HepG2 (cell line): ENCODE results near the gene MYH3.

Experiments used
- CEBPB ChIP-seq: IDR thresholded peaks from 2 replicates; pipeline ENCODE4 v1.6.1; 2011; ENCODE audit warnings: low read depth, low read length, improper control_type of control experiment, borderline replicate concordance
- FOSL1 ChIP-seq: sonication (generic); formaldehyde crosslinking; IDR thresholded peaks from 2 replicates; pipeline ENCODE4 v1.9.0; 2021; ENCODE audit warnings: missing genetic modification reagents, borderline replicate concordance
- FOXK2 ChIP-seq: fragments of 450-650 bp; IDR thresholded peaks from 2 replicates; pipeline ENCODE4 v1.6.1; 2016
- SMAD1 ChIP-seq: sonication (generic); formaldehyde crosslinking; IDR thresholded peaks from 2 replicates; pipeline ENCODE4 v1.4.0; 2020; ENCODE audit warnings: missing genetic modification reagents, low read depth, mild to moderate bottlenecking, borderline replicate concordance
- ZNF317 ChIP-seq: sonication (generic); formaldehyde crosslinking; IDR thresholded peaks from 2 replicates; pipeline ENCODE4 v1.5.0; 2020; ENCODE audit warnings: mild to moderate bottlenecking, missing genetic modification reagents
- TF ChIP-seq, protein P1 (sequence below): sonication (generic); formaldehyde crosslinking; IDR thresholded peaks from 2 replicates; pipeline ENCODE4 v1.4.0; 2020; ENCODE audit warnings: missing genetic modification reagents
- TF ChIP-seq, protein P2 (sequence below): sonication (generic); formaldehyde crosslinking; IDR thresholded peaks from 2 replicates; pipeline ENCODE4 v1.9.0; 2022; ENCODE audit warnings: missing genetic modification reagents, mild to moderate bottlenecking, borderline replicate concordance
- TF ChIP-seq, protein P3 (sequence below): sonication (generic); formaldehyde crosslinking; IDR thresholded peaks from 2 replicates; pipeline ENCODE4 v1.4.0; 2020; ENCODE audit warnings: missing genetic modification reagents
- TF ChIP-seq, protein P4 (sequence below): IDR thresholded peaks from 2 replicates; pipeline ENCODE4 v1.6.1; 2016; ENCODE audit warnings: low read depth

DNA sequence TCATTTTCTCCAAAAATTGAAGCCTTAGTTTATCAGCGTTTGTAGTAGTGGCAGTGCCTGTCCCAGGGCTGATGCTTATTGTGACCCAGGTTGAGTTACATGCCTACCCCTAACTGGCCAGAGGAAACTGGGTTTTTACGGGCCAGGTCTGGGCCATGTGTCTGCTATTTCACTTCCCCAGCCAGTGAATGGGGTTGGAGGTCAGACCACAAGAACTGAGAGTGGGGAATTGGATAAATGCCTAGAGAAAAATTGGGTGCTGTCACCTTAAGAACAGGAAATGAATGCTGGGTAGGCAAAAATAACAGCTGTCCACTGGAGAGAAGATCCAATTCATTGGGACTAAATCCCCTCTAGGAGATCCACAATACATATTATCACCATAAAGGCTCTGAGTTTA, 45.5 kb upstream of the MYH3 start:
- no peak for TF ChIP-seq SMAD1 (CRISPR knock-in tag)
- TF ChIP-seq, protein P1, sequence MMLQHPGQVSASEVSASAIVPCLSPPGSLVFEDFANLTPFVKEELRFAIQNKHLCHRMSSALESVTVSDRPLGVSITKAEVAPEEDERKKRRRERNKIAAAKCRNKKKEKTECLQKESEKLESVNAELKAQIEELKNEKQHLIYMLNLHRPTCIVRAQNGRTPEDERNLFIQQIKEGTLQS (CRISPR knock-in tag) = no peak
- TF ChIP-seq CEBPB = no peak
- TF ChIP-seq FOSL1 = no peak
- TF ChIP-seq, protein P2, sequence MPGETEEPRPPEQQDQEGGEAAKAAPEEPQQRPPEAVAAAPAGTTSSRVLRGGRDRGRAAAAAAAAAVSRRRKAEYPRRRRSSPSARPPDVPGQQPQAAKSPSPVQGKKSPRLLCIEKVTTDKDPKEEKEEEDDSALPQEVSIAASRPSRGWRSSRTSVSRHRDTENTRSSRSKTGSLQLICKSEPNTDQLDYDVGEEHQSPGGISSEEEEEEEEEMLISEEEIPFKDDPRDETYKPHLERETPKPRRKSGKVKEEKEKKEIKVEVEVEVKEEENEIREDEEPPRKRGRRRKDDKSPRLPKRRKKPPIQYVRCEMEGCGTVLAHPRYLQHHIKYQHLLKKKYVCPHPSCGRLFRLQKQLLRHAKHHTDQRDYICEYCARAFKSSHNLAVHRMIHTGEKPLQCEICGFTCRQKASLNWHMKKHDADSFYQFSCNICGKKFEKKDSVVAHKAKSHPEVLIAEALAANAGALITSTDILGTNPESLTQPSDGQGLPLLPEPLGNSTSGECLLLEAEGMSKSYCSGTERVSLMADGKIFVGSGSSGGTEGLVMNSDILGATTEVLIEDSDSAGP (CRISPR knock-in tag) = no peak
- TF ChIP-seq, protein P3, sequence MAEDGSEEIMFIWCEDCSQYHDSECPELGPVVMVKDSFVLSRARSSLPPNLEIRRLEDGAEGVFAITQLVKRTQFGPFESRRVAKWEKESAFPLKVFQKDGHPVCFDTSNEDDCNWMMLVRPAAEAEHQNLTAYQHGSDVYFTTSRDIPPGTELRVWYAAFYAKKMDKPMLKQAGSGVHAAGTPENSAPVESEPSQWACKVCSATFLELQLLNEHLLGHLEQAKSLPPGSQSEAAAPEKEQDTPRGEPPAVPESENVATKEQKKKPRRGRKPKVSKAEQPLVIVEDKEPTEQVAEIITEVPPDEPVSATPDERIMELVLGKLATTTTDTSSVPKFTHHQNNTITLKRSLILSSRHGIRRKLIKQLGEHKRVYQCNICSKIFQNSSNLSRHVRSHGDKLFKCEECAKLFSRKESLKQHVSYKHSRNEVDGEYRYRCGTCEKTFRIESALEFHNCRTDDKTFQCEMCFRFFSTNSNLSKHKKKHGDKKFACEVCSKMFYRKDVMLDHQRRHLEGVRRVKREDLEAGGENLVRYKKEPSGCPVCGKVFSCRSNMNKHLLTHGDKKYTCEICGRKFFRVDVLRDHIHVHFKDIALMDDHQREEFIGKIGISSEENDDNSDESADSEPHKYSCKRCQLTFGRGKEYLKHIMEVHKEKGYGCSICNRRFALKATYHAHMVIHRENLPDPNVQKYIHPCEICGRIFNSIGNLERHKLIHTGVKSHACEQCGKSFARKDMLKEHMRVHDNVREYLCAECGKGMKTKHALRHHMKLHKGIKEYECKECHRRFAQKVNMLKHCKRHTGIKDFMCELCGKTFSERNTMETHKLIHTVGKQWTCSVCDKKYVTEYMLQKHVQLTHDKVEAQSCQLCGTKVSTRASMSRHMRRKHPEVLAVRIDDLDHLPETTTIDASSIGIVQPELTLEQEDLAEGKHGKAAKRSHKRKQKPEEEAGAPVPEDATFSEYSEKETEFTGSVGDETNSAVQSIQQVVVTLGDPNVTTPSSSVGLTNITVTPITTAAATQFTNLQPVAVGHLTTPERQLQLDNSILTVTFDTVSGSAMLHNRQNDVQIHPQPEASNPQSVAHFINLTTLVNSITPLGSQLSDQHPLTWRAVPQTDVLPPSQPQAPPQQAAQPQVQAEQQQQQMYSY (CRISPR knock-in tag) = no peak
- no peak for TF ChIP-seq ZNF317
- TF ChIP-seq, protein P4, sequence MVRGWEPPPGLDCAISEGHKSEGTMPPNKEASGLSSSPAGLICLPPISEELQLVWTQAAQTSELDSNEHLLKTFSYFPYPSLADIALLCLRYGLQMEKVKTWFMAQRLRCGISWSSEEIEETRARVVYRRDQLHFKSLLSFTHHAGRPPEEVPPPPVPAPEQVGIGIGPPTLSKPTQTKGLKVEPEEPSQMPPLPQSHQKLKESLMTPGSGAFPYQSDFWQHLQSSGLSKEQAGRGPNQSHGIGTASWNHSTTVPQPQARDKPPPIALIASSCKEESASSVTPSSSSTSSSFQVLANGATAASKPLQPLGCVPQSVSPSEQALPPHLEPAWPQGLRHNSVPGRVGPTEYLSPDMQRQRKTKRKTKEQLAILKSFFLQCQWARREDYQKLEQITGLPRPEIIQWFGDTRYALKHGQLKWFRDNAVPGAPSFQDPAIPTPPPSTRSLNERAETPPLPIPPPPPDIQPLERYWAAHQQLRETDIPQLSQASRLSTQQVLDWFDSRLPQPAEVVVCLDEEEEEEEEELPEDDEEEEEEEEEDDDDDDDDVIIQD (CRISPR knock-in tag) = no peak
- no peak for TF ChIP-seq FOXK2
